H9 (cell line): ENCODE measurements around the gene TENM4. TPM values are rescaled to one million over a fixed set of nuclear protein-coding genes. Genes with fewer than 3 reads are reported as not detected.

ENCODE experiments used
- DNase-seq: peaks from one replicate; pipeline ENCODE4 v3.0.0-alpha.2; 2017
- H2AFZ ChIP-seq: one replicate; pipeline ENCODE4 v1.6.1; 2013; ENCODE audit warnings: mild to moderate bottlenecking, low read length, control low read depth, moderate library complexity
- H2AK5ac ChIP-seq: 2 replicates; pipeline ENCODE4 v1.6.1; 2013; ENCODE audit warnings: low read length, control low read depth, mixed read lengths; ENCODE audit not compliant: insufficient read length
- H2BK120ac ChIP-seq: one replicate; pipeline ENCODE4 v1.6.1; 2013; ENCODE audit warnings: low read depth, mild to moderate bottlenecking, low read length, control low read depth, inconsistent platforms; ENCODE audit not compliant: poor library complexity, severe bottlenecking
- H2BK12ac ChIP-seq: 2 replicates; pipeline ENCODE4 v1.6.1; 2013; ENCODE audit warnings: low read length, control low read depth, mixed read lengths, low read depth; ENCODE audit not compliant: insufficient read length
- H2BK15ac ChIP-seq: 2 replicates; pipeline ENCODE4 v1.6.1; 2013; ENCODE audit warnings: low read depth, low read length, control low read depth
- H2BK20ac ChIP-seq: one replicate; pipeline ENCODE4 v1.6.1; 2013; ENCODE audit warnings: low read depth, mild to moderate bottlenecking, low read length, control low read depth, inconsistent platforms; ENCODE audit not compliant: poor library complexity, severe bottlenecking
- H2BK5ac ChIP-seq: 2 replicates; pipeline ENCODE4 v1.6.1; 2013; ENCODE audit warnings: low read length, control low read depth, mixed read lengths; ENCODE audit not compliant: insufficient read length
- H3K14ac ChIP-seq: 2 replicates; pipeline ENCODE4 v1.6.1; 2013; ENCODE audit warnings: low read length, control low read depth; ENCODE audit not compliant: insufficient read depth
- H3K18ac ChIP-seq: 2 replicates; pipeline ENCODE4 v1.6.1; 2013; ENCODE audit warnings: low read depth, mild to moderate bottlenecking, mixed read lengths, low read length, control low read depth; ENCODE audit not compliant: insufficient read length
- H3K23ac ChIP-seq: 2 replicates; pipeline ENCODE4 v1.6.1; 2013; ENCODE audit warnings: low read length, control low read depth, mixed read lengths, low read depth; ENCODE audit not compliant: insufficient read length
- H3K23me2 ChIP-seq: 2 replicates; pipeline ENCODE4 v1.6.1; 2013; ENCODE audit warnings: low read depth, mild to moderate bottlenecking, mixed read lengths, low read length, control low read depth; ENCODE audit not compliant: insufficient read length, poor library complexity, severe bottlenecking
- H3K27ac ChIP-seq: 2 replicates; pipeline ENCODE4 v1.5.1; 2013; ENCODE audit warnings: low read length, control low read depth, mixed read lengths, low read depth; ENCODE audit not compliant: insufficient read length
- H3K27me3 ChIP-seq: 2 replicates; pipeline ENCODE4 v1.6.1; 2013; ENCODE audit warnings: low read length, control low read depth, inconsistent platforms; ENCODE audit not compliant: insufficient read depth
- H3K4ac ChIP-seq: 2 replicates; pipeline ENCODE4 v1.6.1; 2013; ENCODE audit warnings: low read depth, mild to moderate bottlenecking, control low read depth, inconsistent platforms, low read length, moderate library complexity
- H3K4me1 ChIP-seq: 2 replicates; pipeline ENCODE4 v1.6.1; 2013; ENCODE audit warnings: low read length, control low read depth, inconsistent platforms; ENCODE audit not compliant: insufficient read depth
- H3K4me2 ChIP-seq: 2 replicates; pipeline ENCODE4 v1.6.1; 2013; ENCODE audit warnings: low read length, control low read depth, mixed read lengths; ENCODE audit not compliant: insufficient read length, insufficient read depth
- H3K56ac ChIP-seq: 2 replicates; pipeline ENCODE4 v1.6.1; 2013; ENCODE audit warnings: low read depth, mild to moderate bottlenecking, mixed read lengths, low read length, control low read depth; ENCODE audit not compliant: insufficient read length
- H3K79me1 ChIP-seq: 2 replicates; pipeline ENCODE4 v1.6.1; 2013; ENCODE audit warnings: low read depth, mild to moderate bottlenecking, moderate library complexity, low read length, control low read depth, inconsistent platforms; ENCODE audit not compliant: insufficient read depth, poor library complexity, severe bottlenecking
- H3K79me2 ChIP-seq: 2 replicates; pipeline ENCODE4 v1.6.1; 2013; ENCODE audit warnings: low read length, control low read depth, inconsistent platforms; ENCODE audit not compliant: insufficient read depth
- H3K9ac ChIP-seq: 2 replicates; pipeline ENCODE4 v1.6.1; 2013; ENCODE audit warnings: low read length, control low read depth, mixed read lengths; ENCODE audit not compliant: insufficient read length; ENCODE audit errors: extremely low read depth
- H3K9me3 ChIP-seq: one replicate; pipeline ENCODE4 v1.6.1; 2013; ENCODE audit warnings: low read depth, low read length, inconsistent platforms; ENCODE audit not compliant: control insufficient read depth
- H3T11ph ChIP-seq: one replicate; pipeline ENCODE4 v1.6.1; 2013; ENCODE audit warnings: mild to moderate bottlenecking, low read length, control low read depth, inconsistent platforms
- H4K20me1 ChIP-seq: one replicate; pipeline ENCODE4 v1.6.1; 2013; ENCODE audit not compliant: control insufficient read depth, insufficient read length, insufficient read depth
- H4K5ac ChIP-seq: 2 replicates; pipeline ENCODE4 v1.6.1; 2013; ENCODE audit warnings: low read depth, mild to moderate bottlenecking, mixed read lengths, low read length, control low read depth; ENCODE audit not compliant: insufficient read length
- H4K8ac ChIP-seq: replicated peaks from 2 replicates; pipeline ENCODE4 v1.6.1; 2013; ENCODE audit warnings: low read length, control low read depth, mixed read lengths, low read depth; ENCODE audit not compliant: insufficient read length
- H4K91ac ChIP-seq: 2 replicates; pipeline ENCODE4 v1.6.1; 2013; ENCODE audit warnings: low read depth, mild to moderate bottlenecking, moderate library complexity, mixed read lengths, low read length, control low read depth; ENCODE audit not compliant: insufficient read length
- H3K27ac Mint-ChIP-seq, 3 experiments: 2 replicates in 2 of 3; 3 replicates in 1 of 3; pipeline ENCODE4 v1.8.0; 2020 to 2021; ENCODE audit warnings: mixed read lengths in 3 of 3, mild to moderate bottlenecking in 1 of 3, moderate library complexity in 1 of 3
- H3K27me3 Mint-ChIP-seq: 2 replicates; pipeline ENCODE4 v1.8.0; 2021; ENCODE audit warnings: low read depth, mild to moderate bottlenecking, moderate library complexity, mixed read lengths
- H3K36me3 Mint-ChIP-seq, 3 experiments: 2 replicates in 2 of 3; 3 replicates in 1 of 3; pipeline ENCODE4 v1.8.0; 2020 to 2021; ENCODE audit warnings: low read depth in 3 of 3, mixed read lengths in 3 of 3; ENCODE audit not compliant: insufficient read depth in 1 of 3
- H3K4me1 Mint-ChIP-seq, 2 experiments: 2 replicates each; pipeline ENCODE4 v1.8.0; 2020; ENCODE audit warnings: mixed read lengths in 2 of 2
- H3K4me3 Mint-ChIP-seq, 2 experiments: 2 replicates in 1 of 2; 3 replicates in 1 of 2; pipeline ENCODE4 v1.8.0; 2020 to 2021; ENCODE audit warnings: mild to moderate bottlenecking in 2 of 2, mixed read lengths in 2 of 2, moderate library complexity in 1 of 2
- H3K9me3 Mint-ChIP-seq, 2 experiments: 2 replicates in 1 of 2; 3 replicates in 1 of 2; pipeline ENCODE4 v1.8.0; 2020; ENCODE audit warnings: mild to moderate bottlenecking in 2 of 2, mixed read lengths in 2 of 2, moderate library complexity in 1 of 2
- WGBS: extraction: QIAGEN DNeasy Blood & Tissue Kit; methylation state at CpG from one replicate; pipeline ENCODE4 v1.1.7; 2013; ENCODE audit warnings: missing lambda C conversion rate, low lambda C conversion rate, mixed read lengths; ENCODE audit not compliant: insufficient read length; ENCODE audit errors: extremely low coverage; 5-methylcytosine and 5-hydroxymethylcytosine counted together
- total RNA-seq: library from RNA; stranded (reverse); gene quantifications from 2 replicates; pipeline ENCODE4 v1.2.1, GENCODE V29; 2021
- TF ChIP-seq, protein P1 (sequence below): fragments of 200-600 bp; sonication (generic); conservative IDR thresholded peaks from 3 replicates; pipeline ENCODE4 v1.8.0; 2021; ENCODE audit warnings: antibody characterized with exemption, mild to moderate bottlenecking

Gene TENM4
- total RNA-seq, 1 experiment from 2014 or later: 4.6 TPM

DNA sequence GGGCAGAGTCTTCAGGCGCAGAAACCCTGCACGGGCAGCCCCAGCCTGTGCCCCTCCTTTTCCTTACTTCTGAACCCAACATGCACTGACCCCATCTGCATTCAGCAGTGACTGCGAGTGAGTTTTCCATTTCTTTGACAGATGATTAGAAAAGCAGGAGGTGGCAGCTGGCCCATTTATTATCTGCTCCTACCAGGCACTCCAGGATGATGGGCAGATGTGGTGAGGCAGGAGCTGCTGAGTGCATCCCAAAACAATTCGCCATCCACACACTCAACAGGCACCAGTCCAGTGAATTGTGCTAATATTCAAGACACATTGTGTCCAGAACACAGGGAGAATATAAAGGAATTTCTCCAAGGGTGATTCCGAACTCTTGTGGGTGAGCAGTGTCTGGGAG lies 208.5 kb downstream of the TENM4 start:
- H3K27me3 ChIP-seq: no peaks in the 10 kb centered on the region
- H2AFZ ChIP-seq: no peak overlapping the region
- peaks cover 12 to 20% of the 10 kb centered on the region in 2 experiments for H3K4me1 Mint-ChIP-seq
- H3K56ac ChIP-seq: no peak overlapping the region
- H2BK120ac ChIP-seq: no peak overlapping the region
- no peaks in the 10 kb centered on the region for H3K9me3 Mint-ChIP-seq
- no peak overlapping the region for H2BK15ac ChIP-seq
- no peaks in the 10 kb centered on the region for H3K27me3 Mint-ChIP-seq
- no peak overlapping the region for H4K8ac ChIP-seq
- no peaks in the 10 kb centered on the region for H3K79me1 ChIP-seq
- H4K20me1 ChIP-seq: no peaks in the 10 kb centered on the region
- no peak for DNase-seq
- H2BK12ac ChIP-seq: no peak overlapping the region
- H3K14ac ChIP-seq: no peak overlapping the region
- H3K23me2 ChIP-seq: no peaks in the 10 kb centered on the region
- WGBS: no CpG with 5 or more reads among the region's 5 CpGs
- H3T11ph ChIP-seq: no peak overlapping the region
- H3K27ac ChIP-seq: no peak overlapping the region
- no peak overlapping the region for H3K23ac ChIP-seq
- no peaks in the 10 kb centered on the region for H3K4me1 ChIP-seq
- H2AK5ac ChIP-seq: no peak overlapping the region
- no peak overlapping the region for H2BK5ac ChIP-seq
- no peaks in the 10 kb centered on the region for H3K36me3 Mint-ChIP-seq
- H3K9ac ChIP-seq: no peak overlapping the region
- no peaks in the 10 kb centered on the region for H3K9me3 ChIP-seq
- no peak overlapping the region for H4K91ac ChIP-seq
- no peaks in the 10 kb centered on the region for H3K79me2 ChIP-seq
- no peak overlapping the region for H2BK20ac ChIP-seq
- no peak overlapping the region for H3K4ac ChIP-seq
- TF ChIP-seq, protein P1, sequence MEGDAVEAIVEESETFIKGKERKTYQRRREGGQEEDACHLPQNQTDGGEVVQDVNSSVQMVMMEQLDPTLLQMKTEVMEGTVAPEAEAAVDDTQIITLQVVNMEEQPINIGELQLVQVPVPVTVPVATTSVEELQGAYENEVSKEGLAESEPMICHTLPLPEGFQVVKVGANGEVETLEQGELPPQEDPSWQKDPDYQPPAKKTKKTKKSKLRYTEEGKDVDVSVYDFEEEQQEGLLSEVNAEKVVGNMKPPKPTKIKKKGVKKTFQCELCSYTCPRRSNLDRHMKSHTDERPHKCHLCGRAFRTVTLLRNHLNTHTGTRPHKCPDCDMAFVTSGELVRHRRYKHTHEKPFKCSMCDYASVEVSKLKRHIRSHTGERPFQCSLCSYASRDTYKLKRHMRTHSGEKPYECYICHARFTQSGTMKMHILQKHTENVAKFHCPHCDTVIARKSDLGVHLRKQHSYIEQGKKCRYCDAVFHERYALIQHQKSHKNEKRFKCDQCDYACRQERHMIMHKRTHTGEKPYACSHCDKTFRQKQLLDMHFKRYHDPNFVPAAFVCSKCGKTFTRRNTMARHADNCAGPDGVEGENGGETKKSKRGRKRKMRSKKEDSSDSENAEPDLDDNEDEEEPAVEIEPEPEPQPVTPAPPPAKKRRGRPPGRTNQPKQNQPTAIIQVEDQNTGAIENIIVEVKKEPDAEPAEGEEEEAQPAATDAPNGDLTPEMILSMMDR: no peak
- H3K27ac Mint-ChIP-seq: no peak overlapping the region
- no peak overlapping the region for H3K18ac ChIP-seq
- no peak overlapping the region for H3K4me2 ChIP-seq
- no peak overlapping the region for H3K4me3 Mint-ChIP-seq
- no peak overlapping the region for H4K5ac ChIP-seq
